ENCODE measurements around the gene PFDN5. TPM values are rescaled to one million over a fixed set of nuclear protein-coding genes. Genes with fewer than 3 reads are reported as not detected.
A peak's percentile ranks its signal among the peaks of the same experiment; 100 is the strongest.

The PFDN5 gene
- total and polyA plus RNA-seq, 10 of the 15 experiments (the other 5 are each of a cell fraction or from before 2014, with no cell fraction given), result 300 to 1,596 (median 495) TPM

DNA sequence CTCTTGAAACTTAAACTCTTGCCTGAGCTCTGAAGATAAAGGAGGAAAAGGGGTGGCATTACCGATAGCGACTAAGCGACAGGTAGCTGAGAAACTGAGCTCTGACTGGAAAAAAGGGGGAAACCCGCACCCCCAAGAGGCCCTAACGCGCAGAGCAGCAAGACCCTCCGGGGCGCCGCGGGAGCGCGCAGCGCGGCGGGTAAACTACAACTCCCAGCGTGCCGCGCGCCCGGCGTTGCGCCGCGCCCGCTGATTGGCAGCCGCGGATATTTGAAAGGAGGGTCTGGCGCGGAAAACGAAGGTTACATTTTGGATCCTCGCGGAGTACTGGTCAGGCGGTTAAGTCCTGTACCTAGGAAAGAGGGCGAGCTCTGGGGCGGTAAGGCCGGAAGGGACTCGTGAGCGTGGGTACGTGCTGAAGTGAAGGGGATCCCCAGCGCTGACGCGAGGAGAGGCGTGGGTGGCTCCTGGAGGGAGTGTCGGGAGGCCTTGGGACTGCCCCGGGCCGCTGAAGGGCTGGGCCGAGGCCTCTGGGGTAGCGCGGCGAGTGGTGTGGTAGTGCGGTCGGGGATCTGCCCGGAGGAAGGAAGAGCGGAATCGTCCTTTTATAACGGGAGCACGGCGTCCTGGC lies 27.2 kb upstream of the PFDN5 start, which contains the start of gene ESPL1 (continued):
- TF ChIP-seq, protein P1, sequence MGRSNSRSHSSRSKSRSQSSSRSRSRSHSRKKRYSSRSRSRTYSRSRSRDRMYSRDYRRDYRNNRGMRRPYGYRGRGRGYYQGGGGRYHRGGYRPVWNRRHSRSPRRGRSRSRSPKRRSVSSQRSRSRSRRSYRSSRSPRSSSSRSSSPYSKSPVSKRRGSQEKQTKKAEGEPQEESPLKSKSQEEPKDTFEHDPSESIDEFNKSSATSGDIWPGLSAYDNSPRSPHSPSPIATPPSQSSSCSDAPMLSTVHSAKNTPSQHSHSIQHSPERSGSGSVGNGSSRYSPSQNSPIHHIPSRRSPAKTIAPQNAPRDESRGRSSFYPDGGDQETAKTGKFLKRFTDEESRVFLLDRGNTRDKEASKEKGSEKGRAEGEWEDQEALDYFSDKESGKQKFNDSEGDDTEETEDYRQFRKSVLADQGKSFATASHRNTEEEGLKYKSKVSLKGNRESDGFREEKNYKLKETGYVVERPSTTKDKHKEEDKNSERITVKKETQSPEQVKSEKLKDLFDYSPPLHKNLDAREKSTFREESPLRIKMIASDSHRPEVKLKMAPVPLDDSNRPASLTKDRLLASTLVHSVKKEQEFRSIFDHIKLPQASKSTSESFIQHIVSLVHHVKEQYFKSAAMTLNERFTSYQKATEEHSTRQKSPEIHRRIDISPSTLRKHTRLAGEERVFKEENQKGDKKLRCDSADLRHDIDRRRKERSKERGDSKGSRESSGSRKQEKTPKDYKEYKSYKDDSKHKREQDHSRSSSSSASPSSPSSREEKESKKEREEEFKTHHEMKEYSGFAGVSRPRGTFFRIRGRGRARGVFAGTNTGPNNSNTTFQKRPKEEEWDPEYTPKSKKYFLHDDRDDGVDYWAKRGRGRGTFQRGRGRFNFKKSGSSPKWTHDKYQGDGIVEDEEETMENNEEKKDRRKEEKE (IDR thresholded peaks at IDR 0.05), result no peak
- TF ChIP-seq IKZF1 (conservative IDR thresholded peaks at IDR 0.05) (peak; percentile 96), ZNF217 (IDR thresholded peaks at IDR 0.05) (no peak), TCF7 (IDR thresholded peaks at IDR 0.05; ENCODE audit: borderline replicate concordance) (no peak), ZNF207 (IDR thresholded peaks at IDR 0.05; ENCODE audit: borderline replicate concordance) (no peak; the same call in 1 of the 2 replicates), NFYB (IDR thresholded peaks at IDR 0.05; ENCODE audit: insufficient read depth, low read depth, low read length) (peak; percentile 94), MTA2 (IDR thresholded peaks at IDR 0.05; ENCODE audit: low read depth) (no peak), ZSCAN29 (IDR thresholded peaks at IDR 0.05) (no peak), RFX5 (IDR thresholded peaks at IDR 0.05; ENCODE audit: low read depth, low read length) (no peak), BCL3 (IDR thresholded peaks at IDR 0.05; ENCODE audit: borderline replicate concordance, insufficient read depth, low read depth, low read length, poor library complexity, severe bottlenecking) (peak; percentile 12), PAX8 (IDR thresholded peaks at IDR 0.05) (no peak), ATF7 (IDR thresholded peaks at IDR 0.05; ENCODE audit: low read depth) (no peak), ZZZ3 (IDR thresholded peaks at IDR 0.05; ENCODE audit: control insufficient read depth, insufficient read length, low read depth) (no peak), ZNF622 (IDR thresholded peaks at IDR 0.05) (no peak), TARDBP (IDR thresholded peaks at IDR 0.05; ENCODE audit: borderline replicate concordance) (0 out of 2 replicates have a peak, but pooled peaks have one; percentile 45), NR2F1 (conservative IDR thresholded peaks at IDR 0.05) (no peak; the same call in 1 of the 2 replicates), RAD51 (IDR thresholded peaks at IDR 0.05) (no peak), CREM (IDR thresholded peaks at IDR 0.05; ENCODE audit: low read depth) (peak; percentile 80), HDAC6 (IDR thresholded peaks at IDR 0.05; ENCODE audit: unreplicated experiment) (no peak), GATAD2B (conservative IDR thresholded peaks at IDR 0.05; ENCODE audit: low read depth) (peak; percentile 94), HCFC1 (IDR thresholded peaks at IDR 0.05; ENCODE audit: low read length) (peak; percentile 93), TCF12 (IDR thresholded peaks at IDR 0.05; ENCODE audit: low read depth, low read length) (0 out of 2 replicates have a peak, but pooled peaks have one; percentile 7), NFIC (IDR thresholded peaks at IDR 0.05; ENCODE audit: low read depth, low read length) (no peak), MEF2B (IDR thresholded peaks at IDR 0.05; ENCODE audit: partially characterized antibody, poor library complexity, severe bottlenecking) (peak; percentile 19), E4F1 (IDR thresholded peaks at IDR 0.05; ENCODE audit: borderline replicate concordance, partially characterized antibody) (no peak)

All from GM12878 (cell line).